ENCODE results near the gene ADAMTS8. TPM values are rescaled to one million over a fixed set of nuclear protein-coding genes. Genes with fewer than 3 reads are reported as not detected.

The ADAMTS8 gene
- total and polyA plus RNA-seq, 11 donors: 0.12 to 2.8 (median 0.87) TPM

GRCh38 chr11:130399196-130399595 is 29.2 kb downstream of the ADAMTS8 start:
- H3K27ac ChIP-seq: no peak overlapping the region
- H3K9me3 ChIP-seq: no peaks in the 10 kb centered on the region
- H3K27me3 ChIP-seq: no peaks in the 10 kb centered on the region
- WGBS, 4 donors: 86 to 93% (median 91%) methylated on average over 2 of the region's 2 CpGs
- peaks cover 0 to 40% (median 19%) of the 10 kb centered on the region in 12 donors for H3K4me1 ChIP-seq
- intact Hi-C loops (cut with DNase I): no loop called here
- no peak for TF ChIP-seq POLR2A (IDR thresholded peaks at IDR 0.05)
- no peak for TF ChIP-seq CTCF (IDR thresholded peaks at IDR 0.05)
- no peak for DNase-seq
- H3K4me3 ChIP-seq: no peak overlapping the region
- ATAC-seq: no peak
- no peaks in the 10 kb centered on the region for H3K36me3 ChIP-seq

GRCh38 chr11:130397780-130398179 is 30.6 kb downstream of the ADAMTS8 start:
- no peak for ATAC-seq
- Histone ChIP-seq H3K27me3 (no peaks in the 10 kb centered on the region), H3K36me3 (no peaks in the 10 kb centered on the region), H3K4me3 (no peak overlapping the region), H3K4me1 (peaks cover 0 to 26% (median 9%) of the 10 kb centered on the region in 12 donors), H3K9me3 (no peaks in the 10 kb centered on the region), H3K27ac (no peak overlapping the region)
- intact Hi-C loops (cut with DNase I): no loop called here
- 84 to 88% (median 87%) methylated on average over 5 of the region's 5 CpGs for WGBS, 4 donors
- TF ChIP-seq POLR2A (IDR thresholded peaks at IDR 0.05): no peak
- TF ChIP-seq CTCF (IDR thresholded peaks at IDR 0.05): no peak
- DNase-seq: no peak

- Histone ChIP-seq H3K27me3 (no peaks in the 10 kb centered on the region), H3K4me1 (peaks cover 0 to 18% (median 6%) of the 10 kb centered on the region in 12 donors), H3K36me3 (no peaks in the 10 kb centered on the region), H3K9me3 (no peaks in the 10 kb centered on the region), H3K27ac (no peak overlapping the region), H3K4me3 (no peak overlapping the region)
- intact Hi-C loops (cut with DNase I): no loop called here
- DNase-seq: no peak
- WGBS, 4 donors: 90 to 98% (median 95%) methylated on average over 1 to 2 of the region's 2 CpGs
- no peak for TF ChIP-seq CTCF (IDR thresholded peaks at IDR 0.05)
- ATAC-seq: no peak
These were observed 31.4 kb downstream of the ADAMTS8 start for GRCh38 chr11:130396965-130397364.

GRCh38 chr11:130394615-130395014 is 33.8 kb downstream of the ADAMTS8 start:
- H3K27me3 ChIP-seq: no peaks in the 10 kb centered on the region
- H3K9me3 ChIP-seq: no peaks in the 10 kb centered on the region
- WGBS, 4 donors: 75 to 96% (median 79%) methylated on average over 5 to 6 of the region's 6 CpGs
- intact Hi-C loops (cut with DNase I): loop anchor here in 2 of 10 donors (5.0 kb wide), 1 partner anchor 33 kb away; the partner anchor contains the start of gene ADAMTS8 (in 2 of the 2)
- H3K27ac ChIP-seq: no peak overlapping the region
- H3K36me3 ChIP-seq: no peaks in the 10 kb centered on the region
- DNase-seq (no peak), ATAC-seq (no peak)
- peaks cover 0 to 10% (median 4%) of the 10 kb centered on the region in 12 donors for H3K4me1 ChIP-seq
- TF ChIP-seq POLR2A (IDR thresholded peaks at IDR 0.05): no peak
- TF ChIP-seq CTCF (IDR thresholded peaks at IDR 0.05): no peak
- H3K4me3 ChIP-seq: no peak overlapping the region

All from heart left ventricle (tissue), 16 donors.